HG03139 (cell line): ENCODE results near the gene LEP.

Experiments
- ATAC-seq: cut with Tn5 transposase; IDR thresholded peaks from one replicate; pipeline ENCODE4 v1.9.1; 2021; ENCODE audit not compliant: unreplicated experiment

The LEP gene

GRCh38 chr7:128240696-128241386, at the start of gene LEP:
Gene LEP, plus strand, starts transcription at chr7:128241278. Its CDS starts 10,741 bp downstream, at chr7:128252019.
- no peak for ATAC-seq

GRCh38 chr7:128192497-128193142, 48.5 kb upstream of the LEP start:
- no peak for ATAC-seq

- no peak for ATAC-seq
These were observed 46.4 kb upstream of the LEP start for GRCh38 chr7:128194533-128195282.

GRCh38 chr7:128197589-128197988, 43.5 kb upstream of the LEP start:
- ATAC-seq: no peak

- no peak for ATAC-seq
These were observed 43.0 kb upstream of the LEP start for GRCh38 chr7:128197989-128198580.

- ATAC-seq: no peak
These were observed 40.7 kb upstream of the LEP start for GRCh38 chr7:128200376-128200775.

GRCh38 chr7:128201067-128201689, 39.9 kb upstream of the LEP start:
- ATAC-seq: no peak

GRCh38 chr7:128201690-128202085, 39.4 kb upstream of the LEP start:
- ATAC-seq: no peak

GRCh38 chr7:128202287-128202957, 38.7 kb upstream of the LEP start:
- no peak for ATAC-seq

GRCh38 chr7:128203047-128203491, 38.0 kb upstream of the LEP start:
- no peak for ATAC-seq

- no peak for ATAC-seq
These were observed 37.3 kb upstream of the LEP start for GRCh38 chr7:128203710-128204214.

- ATAC-seq: no peak
These were observed 36.6 kb upstream of the LEP start for GRCh38 chr7:128204455-128204854.

- ATAC-seq: no peak
These were observed 36.0 kb upstream of the LEP start for GRCh38 chr7:128205068-128205467.

GRCh38 chr7:128206017-128206746, 34.9 kb upstream of the LEP start:
- ATAC-seq: no peak

GRCh38 chr7:128206747-128207500, 34.2 kb upstream of the LEP start:
- no peak for ATAC-seq

- no peak for ATAC-seq
These were observed 33.5 kb upstream of the LEP start for GRCh38 chr7:128207609-128208008.

GRCh38 chr7:128209229-128210035, 31.6 kb upstream of the LEP start:
- no peak for ATAC-seq

- no peak for ATAC-seq
These were observed 31.1 kb upstream of the LEP start for GRCh38 chr7:128210036-128210347.
